Kidney (tissue), 14 donors: ENCODE data around the gene UVSSA. TPM values are rescaled to one million over a fixed set of nuclear protein-coding genes. Genes with fewer than 3 reads are reported as not detected.

Source experiments
- DNase-seq, 5 donors: peaks; one replicate each; pipeline ENCODE4 v3.0.0-alpha.2; 2013 to 2020
- FAIRE-seq: peaks from 2 replicates; lab custom pipeline; 2012; peaks lifted over from hg19 to GRCh38; lab: Jason Lieb, UNC
- H3K27ac ChIP-seq, 2 donors: one replicate each; pipeline ENCODE4 v1.7.0; 2013; ENCODE audit warnings: low read depth in 2 of 2, low read length in 2 of 2, inconsistent platforms in 1 of 2
- H3K27me3 ChIP-seq: one replicate; pipeline ENCODE4 v1.7.1; 2013; ENCODE audit warnings: low read length, inconsistent platforms; ENCODE audit not compliant: control insufficient read depth, insufficient read depth
- H3K36me3 ChIP-seq, 3 donors: one replicate each; pipeline versions ENCODE4 v1.7.0 to v1.7.1; 2013; ENCODE audit warnings: low read length in 3 of 3, control low read depth in 1 of 3, inconsistent platforms in 1 of 3; ENCODE audit not compliant: insufficient read depth in 3 of 3, control insufficient read depth in 2 of 3
- H3K4me1 ChIP-seq, 3 donors: one replicate each; pipeline versions ENCODE4 v1.7.0 to v1.7.1; 2013; ENCODE audit warnings: low read length in 3 of 3, inconsistent platforms in 1 of 3, low read depth in 1 of 3; ENCODE audit not compliant: control insufficient read depth in 2 of 3, insufficient read depth in 2 of 3
- H3K4me3 ChIP-seq, 3 donors: one replicate each; pipeline versions ENCODE4 v1.7.0 to v1.8.1; 2013; ENCODE audit warnings: low read length in 3 of 3, control low read depth in 1 of 3, inconsistent platforms in 1 of 3
- H3K9ac ChIP-seq, 3 donors: one replicate each; pipeline versions ENCODE4 v1.7.0 to v1.7.1; 2013; ENCODE audit warnings: low read length in 3 of 3, control low read depth in 1 of 3, inconsistent platforms in 1 of 3
- H3K9me3 ChIP-seq, 3 donors: one replicate each; pipeline versions ENCODE4 v1.7.0 to v1.7.1; 2013; ENCODE audit warnings: low read length in 3 of 3, control low read depth in 1 of 3, inconsistent platforms in 1 of 3; ENCODE audit not compliant: control insufficient read depth in 2 of 3, insufficient read depth in 1 of 3
- CTCF ChIP-seq: IDR thresholded peaks from 3 replicates; pipeline ENCODE4 v1.5.1; 2012; ENCODE audit warnings: mild to moderate bottlenecking, moderate library complexity, borderline replicate concordance; ENCODE audit not compliant: insufficient read depth; ENCODE audit errors: extremely low read depth
- intact Hi-C: fragments of 100-400 bp; cut with DNase I; formaldehyde crosslinking; loops from one replicate; pipeline ENCODE4 v1.11.1; 2022
- polyA plus RNA-seq: library from polyadenylated mRNA; stranded (reverse); fragments of 350-450 nt; fragmentation: Illumina TruSeq; extraction: RNeasy Lipid Tissue Mini Kit (QIAGEN cat#74804); gene quantifications from one replicate; pipeline ENCODE4 v1.2.3, GENCODE V29; 2014; ENCODE audit warnings: low read depth, low replicate concordance; ENCODE audit not compliant: insufficient read depth
- total RNA-seq: library from RNA; stranded (reverse); fragmentation: NEBNext Ultra II Directional; extraction: Animal tissue kit (Norgen Biotek cat#: 25700); gene quantifications from one replicate; pipeline ENCODE4 v1.2.1, GENCODE V29; 2021
- donor health status: control.
- donor health status: control.
- donor health status: control.
- donor health status: control.
- donor health status: control.
- donor health status: DM: yes; HTN: yes; CAD: no.
- donor health status: Normal renal cell carcinoma (clear cell type).

Gene UVSSA
- total and polyA plus RNA-seq, 2 donors from 2014 or later = 5.2 to 32.5 TPM

GRCh38 chr4:1348014-1348513 lies 1.1 kb downstream of the UVSSA start:
- Histone ChIP-seq H3K27me3 (no peaks in the 10 kb centered on the region), H3K36me3 (peaks cover 0 to 6% (median 3%) of the 10 kb centered on the region in 3 donors), H3K9ac (peak overlapping the region; percentile 3 to 77 (median 76)), H3K27ac (peak overlapping the region; percentile 81 to 95), H3K9me3 (no peaks in the 10 kb centered on the region), H3K4me3 (peak overlapping the region; percentile 22 to 83 (median 82)), H3K4me1 (peaks cover 2 to 24% (median 11%) of the 10 kb centered on the region in 3 donors)
- DNase-seq = peak in 2 of 5 donors; percentile 61 to 76
- intact Hi-C loops = no loop called here
- no peak for FAIRE-seq
- no peak for TF ChIP-seq CTCF

GRCh38 chr4:1348746-1349145 lies 1.7 kb downstream of the UVSSA start:
- H3K27me3 ChIP-seq = no peaks in the 10 kb centered on the region
- no peak overlapping the region for H3K4me3 ChIP-seq
- FAIRE-seq (no peak), DNase-seq (peak in 2 of 5 donors; percentile 39 to 61)
- H3K9ac ChIP-seq = peak overlapping the region in 1 of 3 donors; percentile 77
- intact Hi-C loops = no loop called here
- H3K36me3 ChIP-seq = peaks cover 0 to 6% (median 3%) of the 10 kb centered on the region in 3 donors
- H3K27ac ChIP-seq = no peak overlapping the region
- H3K9me3 ChIP-seq = no peaks in the 10 kb centered on the region
- peaks cover 2 to 24% (median 11%) of the 10 kb centered on the region in 3 donors for H3K4me1 ChIP-seq
- TF ChIP-seq CTCF = no peak

GRCh38 chr4:1349359-1350168 lies 2.6 kb downstream of the UVSSA start:
- DNase-seq (peak in 2 of 5 donors; percentile 40 to 74), FAIRE-seq (no peak)
- intact Hi-C loops = loop anchor here (10.0 kb wide), 1 partner anchor 275 kb away; no protein-coding TSS in a partner anchor
- Histone ChIP-seq H3K36me3 (peaks cover 0 to 6% (median 3%) of the 10 kb centered on the region in 3 donors), H3K4me1 (peaks cover 2 to 24% (median 11%) of the 10 kb centered on the region in 3 donors), H3K4me3 (no peak overlapping the region), H3K27me3 (no peaks in the 10 kb centered on the region), H3K27ac (no peak overlapping the region), H3K9ac (peak overlapping the region in 1 of 3 donors; percentile 34), H3K9me3 (no peaks in the 10 kb centered on the region)
- no peak for TF ChIP-seq CTCF
